ENCODE measurements around the gene OR6C75.

GRCh38 chr12:55362675-55363074 is at the start of gene OR6C75:
- TF ChIP-seq CTCF (IDR thresholded peaks at IDR 0.05) (no peak), EP300 (IDR thresholded peaks at IDR 0.05) (no peak), POLR2A (IDR thresholded peaks at IDR 0.05; ENCODE audit: low read depth) (no peak)

Measured in esophagus muscularis mucosa (tissue), 4 donors.